Measurements from ENCODE around the gene NINJ1. TPM values are rescaled to one million over a fixed set of nuclear protein-coding genes. Genes with fewer than 3 reads are reported as not detected.

NINJ1 gene
- total and polyA plus RNA-seq, 2 of the 13 experiments (the other 11 are each of a cell fraction or from before 2014, with no cell fraction given), result 81.2 to 92.1 TPM

GRCh38 chr9:93112116-93112863 lies 21.8 kb downstream of the NINJ1 start (continued):
- TF ChIP-seq, protein P1, sequence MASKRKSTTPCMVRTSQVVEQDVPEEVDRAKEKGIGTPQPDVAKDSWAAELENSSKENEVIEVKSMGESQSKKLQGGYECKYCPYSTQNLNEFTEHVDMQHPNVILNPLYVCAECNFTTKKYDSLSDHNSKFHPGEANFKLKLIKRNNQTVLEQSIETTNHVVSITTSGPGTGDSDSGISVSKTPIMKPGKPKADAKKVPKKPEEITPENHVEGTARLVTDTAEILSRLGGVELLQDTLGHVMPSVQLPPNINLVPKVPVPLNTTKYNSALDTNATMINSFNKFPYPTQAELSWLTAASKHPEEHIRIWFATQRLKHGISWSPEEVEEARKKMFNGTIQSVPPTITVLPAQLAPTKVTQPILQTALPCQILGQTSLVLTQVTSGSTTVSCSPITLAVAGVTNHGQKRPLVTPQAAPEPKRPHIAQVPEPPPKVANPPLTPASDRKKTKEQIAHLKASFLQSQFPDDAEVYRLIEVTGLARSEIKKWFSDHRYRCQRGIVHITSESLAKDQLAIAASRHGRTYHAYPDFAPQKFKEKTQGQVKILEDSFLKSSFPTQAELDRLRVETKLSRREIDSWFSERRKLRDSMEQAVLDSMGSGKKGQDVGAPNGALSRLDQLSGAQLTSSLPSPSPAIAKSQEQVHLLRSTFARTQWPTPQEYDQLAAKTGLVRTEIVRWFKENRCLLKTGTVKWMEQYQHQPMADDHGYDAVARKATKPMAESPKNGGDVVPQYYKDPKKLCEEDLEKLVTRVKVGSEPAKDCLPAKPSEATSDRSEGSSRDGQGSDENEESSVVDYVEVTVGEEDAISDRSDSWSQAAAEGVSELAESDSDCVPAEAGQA (IDR thresholded peaks at IDR 0.05; ENCODE audit: low read depth), result 0 out of 2 replicates have a peak, but pooled peaks have one; percentile 51
- TF ChIP-seq, protein P1 (CRISPR knock-in tag; IDR thresholded peaks at IDR 0.05; ENCODE audit: borderline replicate concordance), result no peak
- TF ChIP-seq SOX13 (IDR thresholded peaks at IDR 0.05), result no peak
- peak in 1 of 2 experiments; percentile 81; a peak in 2 of 4 replicates for TF ChIP-seq SOX13 (CRISPR knock-in tag; conservative IDR thresholded peaks at IDR 0.05 in 1 of 2, IDR thresholded peaks at IDR 0.05 in 1 of 2)
- TF ChIP-seq MYPOP (CRISPR knock-in tag; IDR thresholded peaks at IDR 0.05), result peak; percentile 36; the same call in 1 of the 2 replicates
- TF ChIP-seq ISL2 (CRISPR knock-in tag; IDR thresholded peaks at IDR 0.05), result 0 out of 2 replicates have a peak, but pooled peaks have one; percentile 63
- TF ChIP-seq ZBTB37 (CRISPR knock-in tag; IDR thresholded peaks at IDR 0.05), result no peak
- peak; percentile 68; the same call in 1 of the 2 replicates for TF ChIP-seq AKAP8 (CRISPR knock-in tag; IDR thresholded peaks at IDR 0.05)
- TF ChIP-seq SRSF9 (IDR thresholded peaks at IDR 0.05; ENCODE audit: borderline replicate concordance, insufficient read depth, low read depth, low read length, poor library complexity, severe bottlenecking), result no peak
- TF ChIP-seq FOXJ3 (CRISPR knock-in tag; IDR thresholded peaks at IDR 0.05; ENCODE audit: borderline replicate concordance), result no peak
- TF ChIP-seq ZBTB42 (CRISPR knock-in tag; IDR thresholded peaks at IDR 0.05), result no peak
- peak; percentile 60 for TF ChIP-seq ZNF430 (CRISPR knock-in tag; IDR thresholded peaks at IDR 0.05)
- no peak for TF ChIP-seq ZNF619 (CRISPR knock-in tag; IDR thresholded peaks at IDR 0.05)
- peak; percentile 77 for TF ChIP-seq ZNF263 (CRISPR knock-in tag; IDR thresholded peaks at IDR 0.05)
- TF ChIP-seq RARA (CRISPR knock-in tag; IDR thresholded peaks at IDR 0.05), result peak; percentile 92
- TF ChIP-seq EHMT2 (IDR thresholded peaks at IDR 0.05; ENCODE audit: borderline replicate concordance, low read depth, low read length), result no peak
- TF ChIP-seq NRL (CRISPR knock-in tag; IDR thresholded peaks at IDR 0.05; ENCODE audit: borderline replicate concordance), result peak; percentile 67
- no peak for TF ChIP-seq FOSL1 (CRISPR knock-in tag; IDR thresholded peaks at IDR 0.05; ENCODE audit: borderline replicate concordance)
- peak; percentile 78 for TF ChIP-seq THAP11 (CRISPR knock-in tag; IDR thresholded peaks at IDR 0.05)
- TF ChIP-seq ZIK1 (CRISPR knock-in tag; IDR thresholded peaks at IDR 0.05; ENCODE audit: borderline replicate concordance, low read depth), result peak; percentile 59
- TF ChIP-seq STAT5B (CRISPR knock-in tag; IDR thresholded peaks at IDR 0.05), result no peak
- TF ChIP-seq POLR2A (IDR thresholded peaks at IDR 0.05; ENCODE audit: insufficient read depth in 1 of 2, low read depth in 2 of 2, low read length in 2 of 2), result no peak
